DND-41 (cell line): ENCODE results near the gene FAM89A.

Source experiments
- EZH2 ChIP-seq: IDR thresholded peaks from 3 replicates; pipeline ENCODE4 v1.6.1; 2012; ENCODE audit warnings: borderline replicate concordance, low read depth, mild to moderate bottlenecking, moderate library complexity, low read length, inconsistent platforms; ENCODE audit not compliant: severe bottlenecking
- TF ChIP-seq, protein P1 (sequence below): IDR thresholded peaks from 2 replicates; pipeline ENCODE4 v1.5.1; 2012; ENCODE audit warnings: borderline replicate concordance, low read length, moderate library complexity, mild to moderate bottlenecking; ENCODE audit not compliant: poor library complexity, severe bottlenecking; ENCODE audit errors: extremely low read depth

- TF ChIP-seq, protein P1, sequence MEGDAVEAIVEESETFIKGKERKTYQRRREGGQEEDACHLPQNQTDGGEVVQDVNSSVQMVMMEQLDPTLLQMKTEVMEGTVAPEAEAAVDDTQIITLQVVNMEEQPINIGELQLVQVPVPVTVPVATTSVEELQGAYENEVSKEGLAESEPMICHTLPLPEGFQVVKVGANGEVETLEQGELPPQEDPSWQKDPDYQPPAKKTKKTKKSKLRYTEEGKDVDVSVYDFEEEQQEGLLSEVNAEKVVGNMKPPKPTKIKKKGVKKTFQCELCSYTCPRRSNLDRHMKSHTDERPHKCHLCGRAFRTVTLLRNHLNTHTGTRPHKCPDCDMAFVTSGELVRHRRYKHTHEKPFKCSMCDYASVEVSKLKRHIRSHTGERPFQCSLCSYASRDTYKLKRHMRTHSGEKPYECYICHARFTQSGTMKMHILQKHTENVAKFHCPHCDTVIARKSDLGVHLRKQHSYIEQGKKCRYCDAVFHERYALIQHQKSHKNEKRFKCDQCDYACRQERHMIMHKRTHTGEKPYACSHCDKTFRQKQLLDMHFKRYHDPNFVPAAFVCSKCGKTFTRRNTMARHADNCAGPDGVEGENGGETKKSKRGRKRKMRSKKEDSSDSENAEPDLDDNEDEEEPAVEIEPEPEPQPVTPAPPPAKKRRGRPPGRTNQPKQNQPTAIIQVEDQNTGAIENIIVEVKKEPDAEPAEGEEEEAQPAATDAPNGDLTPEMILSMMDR: no peak
- peak; percentile 49 for TF ChIP-seq EZH2
Observed at GRCh38 chr1:231039161-231040018, 664 bp downstream of the FAM89A start.
